ENCODE data around the gene CCT5. TPM values are rescaled to one million over a fixed set of nuclear protein-coding genes. Genes with fewer than 3 reads are reported as not detected.

Gene CCT5
- total RNA-seq, 1 donor from 2014 or later: 93.2 TPM

GRCh38 chr5:10233011-10233410 is 17.1 kb upstream of the CCT5 start:
- peaks cover 44% of the 10 kb centered on the region for H3K36me3 ChIP-seq
- no peaks in the 10 kb centered on the region for H3K4me1 ChIP-seq
- H3K9me3 ChIP-seq (replicated peaks): no peaks in the 10 kb centered on the region
- H3K27ac ChIP-seq (replicated peaks): no peak overlapping the region
- intact Hi-C loops (cut with micrococcal nuclease): no loop called here
- H3K27me3 ChIP-seq (ENCODE audit: low read depth): no peaks in the 10 kb centered on the region
- H3K4me3 ChIP-seq: no peak overlapping the region
- DNase-seq: no peak
- no peak for TF ChIP-seq CTCF (IDR thresholded peaks at IDR 0.05; ENCODE audit: borderline replicate concordance)

DNA sequence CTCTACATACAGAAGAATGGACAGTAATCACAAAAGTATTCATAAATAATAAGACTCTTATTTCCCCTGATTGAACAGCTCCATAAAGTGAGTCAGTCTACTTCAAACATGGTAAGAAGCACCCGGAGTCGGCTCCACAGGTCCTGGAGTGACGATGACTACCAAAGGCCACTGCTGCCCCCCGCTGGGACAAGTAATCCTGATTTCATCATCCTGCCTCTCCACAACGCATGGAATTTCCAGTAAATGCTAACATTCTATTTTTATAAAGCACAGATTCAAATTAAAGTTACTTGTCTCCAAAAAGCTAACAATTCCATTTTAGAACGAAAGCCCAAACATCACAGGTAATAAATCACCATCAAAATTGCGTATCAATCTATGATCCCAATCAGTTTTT is 16.6 kb upstream of the CCT5 start:
- peak; percentile 33 for TF ChIP-seq CTCF (IDR thresholded peaks at IDR 0.05; ENCODE audit: borderline replicate concordance)
- intact Hi-C loops (cut with micrococcal nuclease): no loop called here
- DNase-seq: no peak
- no peaks in the 10 kb centered on the region for H3K27me3 ChIP-seq (ENCODE audit: low read depth)
- H3K4me1 ChIP-seq: no peaks in the 10 kb centered on the region
- peaks cover 49% of the 10 kb centered on the region for H3K36me3 ChIP-seq
- no peak overlapping the region for H3K27ac ChIP-seq (replicated peaks)
- H3K9me3 ChIP-seq (replicated peaks): no peaks in the 10 kb centered on the region
- no peak overlapping the region for H3K4me3 ChIP-seq

- no peak for TF ChIP-seq CTCF (IDR thresholded peaks at IDR 0.05; ENCODE audit: borderline replicate concordance)
Observed at GRCh38 chr5:10235350-10235749, 14.7 kb upstream of the CCT5 start.

GRCh38 chr5:10243660-10244240 is 6.3 kb upstream of the CCT5 start:
- Histone ChIP-seq H3K4me3 (no peak overlapping the region), H3K36me3 (peaks cover 4% of the 10 kb centered on the region), H3K9me3 (replicated peaks) (no peaks in the 10 kb centered on the region), H3K27me3 (ENCODE audit: low read depth) (no peaks in the 10 kb centered on the region), H3K4me1 (peaks cover 7% of the 10 kb centered on the region), H3K27ac (replicated peaks) (no peak overlapping the region)
- no peak for DNase-seq
- intact Hi-C loops (cut with micrococcal nuclease): no loop called here
- no peak for TF ChIP-seq CTCF (IDR thresholded peaks at IDR 0.05; ENCODE audit: borderline replicate concordance)

More at GRCh38 chr5:10235350-10235749, 14.7 kb upstream of the CCT5 start:
- intact Hi-C loops (cut with micrococcal nuclease): no loop called here
- Histone ChIP-seq H3K4me1 (no peaks in the 10 kb centered on the region), H3K27me3 (ENCODE audit: low read depth) (no peaks in the 10 kb centered on the region), H3K36me3 (peaks cover 56% of the 10 kb centered on the region), H3K27ac (replicated peaks) (no peak overlapping the region), H3K4me3 (no peak overlapping the region), H3K9me3 (replicated peaks) (no peaks in the 10 kb centered on the region)
- no peak for DNase-seq

DNA sequence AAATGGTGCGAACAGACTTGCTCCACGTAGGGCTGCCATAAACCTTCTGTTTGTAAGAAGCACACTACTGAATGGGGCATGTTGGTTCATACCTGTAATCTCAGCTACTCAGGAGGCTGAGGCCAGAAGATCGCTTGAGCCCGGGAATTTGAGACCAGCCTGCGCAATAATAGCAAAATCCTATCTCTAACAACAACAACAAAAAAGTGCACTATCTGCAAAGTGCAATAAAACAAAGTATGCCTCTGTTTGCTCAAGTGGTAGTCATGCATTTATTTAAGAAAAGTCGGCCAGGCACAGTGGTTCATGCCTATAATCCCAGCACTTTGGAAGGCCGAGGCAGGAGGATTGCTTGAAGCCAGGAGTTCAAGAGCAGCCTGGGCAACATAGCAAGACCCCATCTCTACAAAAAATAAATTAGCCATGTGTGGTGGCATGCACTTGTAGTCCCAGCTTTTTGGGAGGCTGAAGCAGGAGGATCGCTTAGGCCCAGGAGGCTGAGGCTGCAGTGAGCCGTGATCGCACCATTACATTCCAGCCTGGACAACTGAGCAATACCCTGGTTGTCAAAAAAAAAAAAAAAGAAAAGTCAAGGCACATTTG is 5.6 kb upstream of the CCT5 start:
- Histone ChIP-seq H3K27ac (replicated peaks) (no peak overlapping the region), H3K4me1 (peaks cover 11% of the 10 kb centered on the region), H3K27me3 (ENCODE audit: low read depth) (no peaks in the 10 kb centered on the region), H3K36me3 (no peaks in the 10 kb centered on the region), H3K9me3 (replicated peaks) (no peaks in the 10 kb centered on the region), H3K4me3 (no peak overlapping the region)
- TF ChIP-seq CTCF (IDR thresholded peaks at IDR 0.05; ENCODE audit: borderline replicate concordance): no peak
- intact Hi-C loops (cut with micrococcal nuclease): no loop called here
- no peak for DNase-seq

Measured in left ventricle myocardium inferior (tissue), 1 donor.